ENCODE measurements around the gene PRSS38.

PRSS38 gene

DNA sequence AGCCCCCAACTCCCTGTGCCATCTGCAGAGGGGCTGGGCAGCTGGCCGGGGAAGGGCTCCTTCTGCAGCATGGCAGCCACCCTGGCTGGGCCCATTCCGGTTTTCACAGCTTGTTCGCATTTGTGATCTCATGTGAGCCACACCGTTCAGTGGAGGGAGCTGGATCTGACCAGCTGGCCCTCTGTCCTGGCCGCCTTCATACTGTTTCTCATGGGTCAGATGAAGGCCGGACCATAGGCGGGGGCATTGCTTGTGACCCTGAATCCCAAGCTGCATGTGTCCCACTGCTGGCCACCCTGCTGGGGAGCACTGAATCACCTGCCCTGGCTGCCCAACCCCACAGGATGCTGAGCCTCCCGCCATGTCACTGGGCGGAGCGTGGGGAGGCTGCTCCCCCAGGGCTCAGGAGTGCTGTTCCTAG, 36.4 kb upstream of the PRSS38 start:
- DNase-seq (ENCODE audit: low read depth), result no peak

DNA sequence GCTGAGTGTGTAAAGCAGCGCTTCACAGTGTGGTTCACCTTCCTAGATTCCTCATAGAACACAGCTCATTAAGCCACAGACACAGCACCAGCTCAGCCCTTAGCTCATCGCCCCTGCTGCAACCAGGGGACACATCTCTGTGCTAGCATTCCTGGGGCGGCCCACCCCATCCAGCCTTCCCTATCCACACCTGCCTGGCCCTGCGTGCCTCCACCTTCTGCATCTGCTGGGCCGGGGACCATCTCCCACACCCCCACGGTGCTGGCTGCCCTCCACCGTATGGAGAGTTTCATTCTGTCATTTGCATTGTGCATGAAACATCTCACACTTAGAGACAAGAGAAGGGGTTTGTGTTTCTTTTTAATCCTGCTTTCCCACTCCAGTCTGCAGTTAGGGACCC, 35.8 kb upstream of the PRSS38 start:
- no peak for DNase-seq (ENCODE audit: low read depth)

DNA sequence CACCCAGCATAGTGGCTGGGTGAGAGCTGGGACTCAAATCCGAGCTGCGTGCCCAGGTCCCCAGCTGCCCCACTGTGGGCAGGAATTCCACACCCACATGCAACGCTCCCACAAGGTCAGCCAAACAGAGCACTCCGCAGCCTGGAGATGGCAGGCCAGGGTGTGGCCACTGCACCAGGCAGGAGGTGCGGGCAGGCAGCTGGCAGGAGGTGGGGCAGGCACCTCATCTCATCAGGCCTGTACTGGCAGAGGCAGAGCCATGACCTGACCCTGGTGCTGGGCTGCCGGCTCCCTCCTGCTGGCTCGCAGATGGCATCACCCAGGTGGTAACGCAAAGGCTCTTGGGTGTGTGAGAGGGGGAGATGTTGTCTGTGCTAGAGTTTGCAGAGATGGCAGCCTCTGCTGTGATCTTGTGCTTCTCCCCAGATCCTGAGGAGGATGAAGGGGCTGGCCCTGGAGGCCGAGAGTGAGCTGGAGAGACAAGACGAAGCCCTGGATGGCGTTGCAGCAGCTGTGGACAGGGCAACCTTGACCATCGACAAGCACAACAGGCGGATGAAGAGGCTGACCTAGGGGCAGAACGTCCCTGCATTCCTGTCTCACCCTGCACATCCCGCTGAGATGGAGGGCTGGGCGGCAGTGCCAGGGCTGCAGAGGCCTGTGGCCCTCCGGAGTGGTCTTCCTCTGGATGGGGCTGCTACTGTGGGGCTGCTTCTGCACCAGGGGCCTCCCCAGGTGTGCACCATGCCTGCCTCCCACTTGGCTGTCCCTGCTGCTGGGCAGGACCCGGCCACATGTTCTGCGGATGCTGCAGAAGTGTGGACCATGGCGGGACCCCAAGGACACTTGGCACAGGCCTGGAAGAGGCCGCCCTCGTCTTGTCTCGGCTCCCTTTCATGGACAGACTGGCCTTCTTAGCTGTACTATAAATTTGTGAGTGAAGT, 35.1 kb upstream of the PRSS38 start:
- DNase-seq (ENCODE audit: low read depth), result no peak

GRCh38 chr1:227781314-227781930, 34.1 kb upstream of the PRSS38 start:
- no peak for DNase-seq (ENCODE audit: low read depth)

DNA sequence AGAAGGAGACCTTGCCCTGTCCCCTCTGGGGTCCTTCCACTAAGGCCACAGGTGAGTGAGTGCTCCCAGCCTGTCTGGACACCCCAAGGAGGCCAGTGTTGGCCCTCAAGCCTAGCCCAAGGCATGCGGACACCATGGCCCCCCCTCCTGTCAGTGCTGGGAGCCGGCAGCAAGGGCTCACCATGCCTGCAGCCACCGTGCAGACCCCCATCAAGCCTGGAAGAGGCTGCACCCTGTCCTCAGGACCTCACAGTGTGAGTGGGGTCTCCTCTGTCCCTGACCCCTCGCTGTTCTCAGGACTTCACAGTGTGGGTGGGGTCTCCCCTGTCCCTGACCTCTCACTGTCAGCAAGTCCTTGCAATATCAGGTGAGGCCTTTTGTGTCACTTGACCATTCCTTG, 33.2 kb upstream of the PRSS38 start:
- DNase-seq (ENCODE audit: low read depth), result no peak

DNA sequence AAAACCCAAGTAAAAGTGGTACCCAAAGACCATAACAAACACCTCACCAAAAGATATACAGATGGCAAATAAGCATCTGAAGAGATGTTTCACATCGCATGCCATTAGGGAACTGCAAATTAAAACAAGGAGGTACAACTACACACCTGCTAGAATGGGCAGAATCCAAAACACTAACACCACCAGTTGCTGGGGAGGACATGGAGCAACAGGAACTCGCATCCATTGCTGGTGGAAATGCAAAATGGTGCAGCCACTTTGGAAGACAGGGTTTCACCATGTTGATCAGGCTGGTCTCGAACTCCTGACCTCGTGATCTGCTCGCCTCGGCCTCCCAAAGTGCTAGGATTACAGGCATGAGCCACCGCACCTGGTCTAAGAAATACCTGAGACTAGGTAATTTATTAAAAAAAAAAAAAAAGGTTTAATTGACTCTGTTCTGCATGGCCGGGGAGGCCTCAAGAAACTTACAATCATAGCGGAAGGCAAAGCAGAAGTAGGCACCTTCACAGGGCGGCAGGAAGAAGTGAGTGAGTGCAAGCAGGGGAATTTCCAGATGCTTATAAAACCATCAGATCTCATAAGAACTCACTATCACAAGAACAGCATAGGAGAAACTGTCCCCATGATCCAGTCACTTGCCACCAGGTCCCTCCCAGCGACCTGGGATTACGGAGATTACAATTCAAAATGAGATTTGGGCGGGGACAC, 30.2 kb upstream of the PRSS38 start:
- no peak for DNase-seq (ENCODE audit: low read depth)

- DNase-seq (ENCODE audit: low read depth), result no peak
Observed at GRCh38 chr1:227785805-227786671, 29.4 kb upstream of the PRSS38 start.

DNA sequence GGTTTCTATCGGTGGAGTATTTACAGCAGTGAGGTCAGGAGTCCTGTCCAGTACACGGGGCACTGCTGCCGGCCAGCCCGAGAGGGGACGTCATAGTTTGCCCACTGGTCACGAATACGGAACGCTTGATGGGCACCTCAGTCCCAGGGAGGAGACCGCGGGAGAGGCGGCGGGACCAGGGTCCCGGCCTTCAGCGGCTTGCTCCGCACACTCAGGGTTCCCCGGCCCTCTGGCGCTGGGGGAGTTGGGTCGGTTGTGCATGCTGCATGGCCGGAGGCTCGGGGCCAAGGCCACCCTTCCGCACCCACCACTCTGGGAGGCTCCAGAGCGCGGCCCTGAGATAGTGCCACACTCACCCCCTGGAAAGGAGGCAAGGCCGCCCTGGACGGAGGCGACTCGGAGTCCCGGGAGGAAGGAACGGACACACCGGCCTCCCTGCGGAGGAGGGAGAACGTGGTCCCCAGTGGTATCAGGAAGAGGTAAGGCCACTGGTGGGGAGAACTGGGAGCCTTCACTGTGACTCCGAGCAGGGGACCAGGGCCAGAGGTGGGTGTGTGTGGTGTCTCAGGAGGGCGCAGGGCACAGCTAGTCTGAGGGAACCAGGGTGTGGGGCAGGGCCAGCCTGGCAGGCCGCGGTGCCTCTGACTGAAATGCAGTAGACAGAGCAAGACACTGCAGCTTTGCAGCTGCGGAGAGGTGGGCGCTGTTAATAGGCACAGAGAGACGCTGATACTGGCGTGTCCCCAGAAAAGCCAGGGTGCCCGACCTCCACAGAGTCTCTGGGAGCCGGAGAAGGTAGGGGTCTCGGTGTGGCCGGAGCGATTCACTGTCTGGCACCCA, 28.6 kb upstream of the PRSS38 start:
- DNase-seq (ENCODE audit: low read depth), result no peak

DNA sequence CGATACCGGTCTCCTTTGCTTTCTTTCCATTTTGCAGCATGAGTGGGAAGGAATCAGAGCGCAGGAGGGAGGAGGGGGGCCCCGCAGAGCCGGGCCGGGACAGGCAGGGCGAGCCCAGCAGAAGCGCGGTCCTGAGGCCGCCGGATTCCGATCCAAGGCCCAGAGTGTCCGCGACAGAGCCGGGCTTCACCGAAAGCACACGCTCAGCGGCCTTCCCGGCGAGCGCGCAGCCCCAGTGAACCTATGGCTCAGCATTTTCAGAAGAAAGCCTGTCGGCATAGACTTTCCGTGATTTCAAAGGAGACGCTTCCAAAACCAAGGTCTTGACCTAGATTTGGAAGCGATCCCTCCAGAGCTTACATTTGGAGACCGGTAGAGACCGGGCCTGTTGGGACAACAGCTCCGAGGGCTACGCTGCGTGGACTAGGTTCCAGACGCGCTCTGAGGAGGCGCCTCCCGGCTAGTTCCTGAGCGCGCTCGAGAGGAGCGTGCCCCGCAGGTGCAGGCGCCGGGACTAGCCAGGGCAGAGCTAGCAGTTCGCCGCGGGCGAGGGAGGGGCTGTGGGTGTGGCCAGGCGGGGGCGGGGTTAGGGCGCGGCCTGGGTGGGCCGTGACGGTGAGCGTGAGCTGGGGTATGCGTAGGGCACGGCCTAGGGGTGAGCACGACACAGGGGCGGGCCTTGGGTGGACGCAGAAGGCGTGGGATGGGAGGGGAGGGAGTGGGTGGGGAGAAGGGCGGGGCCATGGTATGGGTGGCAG, 27.8 kb upstream of the PRSS38 start:
- DNase-seq (ENCODE audit: low read depth), result peak; percentile 96

GRCh38 chr1:227788271-227789083, 27.0 kb upstream of the PRSS38 start:
- DNase-seq (ENCODE audit: low read depth), result no peak

DNA sequence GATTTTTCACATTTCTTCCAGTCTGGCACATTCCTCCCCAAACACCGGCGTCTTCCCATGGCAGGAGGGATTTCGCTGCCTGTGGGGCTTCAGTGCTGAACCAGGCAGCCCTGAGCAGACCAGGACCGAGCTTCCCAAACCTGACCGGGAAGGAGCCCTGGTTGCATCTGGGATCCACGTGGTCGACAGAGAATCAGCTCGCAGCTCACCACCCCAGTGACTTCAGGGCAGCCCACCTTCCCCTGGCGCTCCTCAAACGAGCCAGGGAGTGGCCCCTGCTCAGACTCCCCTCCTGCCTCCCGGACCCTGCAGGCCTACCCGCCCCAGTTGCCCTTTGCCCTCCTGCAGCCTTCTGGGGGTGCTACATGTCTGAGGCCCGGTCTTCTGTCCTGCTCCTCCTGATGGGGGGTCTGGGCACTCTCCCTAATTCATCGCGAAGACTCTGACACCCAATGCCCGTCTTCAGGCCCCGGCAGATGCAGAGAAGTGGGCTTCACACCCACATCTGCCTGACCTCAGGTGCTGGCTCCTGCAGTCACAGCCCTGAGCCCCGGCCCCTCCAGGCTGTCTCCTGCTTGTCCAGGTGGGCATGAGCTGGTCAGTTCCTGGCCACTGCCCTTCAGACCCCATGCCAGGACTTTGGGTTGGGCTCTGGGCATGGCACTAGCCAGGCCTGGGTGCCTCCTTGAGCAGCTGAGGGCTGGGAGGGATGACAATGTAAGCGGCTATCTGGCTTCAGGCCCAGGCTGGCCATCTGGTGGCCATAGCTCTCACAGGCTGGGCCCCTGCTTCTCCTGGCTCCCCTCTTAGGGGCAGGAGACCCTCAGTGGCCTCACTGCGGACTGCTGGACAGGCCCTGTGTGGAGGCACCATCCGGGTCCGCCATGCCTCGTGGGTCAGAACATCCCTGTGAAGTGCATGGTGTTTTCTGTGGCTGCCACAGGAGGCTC, 26.1 kb upstream of the PRSS38 start:
- no peak for DNase-seq (ENCODE audit: low read depth)

- no peak for DNase-seq (ENCODE audit: low read depth)
Observed at GRCh38 chr1:227790034-227790400, 25.5 kb upstream of the PRSS38 start.

- no peak for DNase-seq (ENCODE audit: low read depth)
Observed at GRCh38 chr1:227790868-227791267, 24.6 kb upstream of the PRSS38 start.

DNA sequence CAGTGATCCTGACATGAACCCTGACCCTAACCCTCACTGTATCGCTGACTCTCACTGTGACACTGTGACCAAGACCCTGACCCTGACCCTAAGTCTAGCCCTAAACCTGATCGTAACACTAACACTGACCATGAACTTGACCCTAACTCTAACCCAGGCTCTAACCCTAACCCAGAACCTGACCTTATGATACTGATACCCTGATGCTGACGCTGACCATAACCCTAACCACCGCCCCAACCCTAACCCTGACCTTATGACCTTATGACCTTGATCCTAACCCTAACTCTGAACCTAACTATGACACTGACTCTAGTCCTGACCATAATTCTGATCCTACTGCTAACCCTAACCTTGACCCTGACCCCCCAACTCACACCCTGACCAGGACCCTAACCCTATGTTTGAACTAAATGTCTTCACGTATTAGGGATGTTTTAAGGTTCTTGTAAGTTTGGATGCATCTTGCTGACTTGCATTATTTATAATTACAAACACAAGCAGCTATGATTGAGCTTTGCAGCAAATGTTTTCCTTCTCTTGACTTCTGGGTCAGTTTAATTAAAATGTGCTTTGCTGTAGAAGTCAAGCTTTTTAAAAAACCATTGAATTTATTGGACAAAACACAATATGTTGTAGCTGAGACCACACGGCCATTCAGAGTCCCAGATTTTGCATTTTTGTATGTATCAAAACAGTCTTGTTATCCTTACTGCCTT, 23.9 kb upstream of the PRSS38 start:
- DNase-seq (ENCODE audit: low read depth), result no peak

DNA sequence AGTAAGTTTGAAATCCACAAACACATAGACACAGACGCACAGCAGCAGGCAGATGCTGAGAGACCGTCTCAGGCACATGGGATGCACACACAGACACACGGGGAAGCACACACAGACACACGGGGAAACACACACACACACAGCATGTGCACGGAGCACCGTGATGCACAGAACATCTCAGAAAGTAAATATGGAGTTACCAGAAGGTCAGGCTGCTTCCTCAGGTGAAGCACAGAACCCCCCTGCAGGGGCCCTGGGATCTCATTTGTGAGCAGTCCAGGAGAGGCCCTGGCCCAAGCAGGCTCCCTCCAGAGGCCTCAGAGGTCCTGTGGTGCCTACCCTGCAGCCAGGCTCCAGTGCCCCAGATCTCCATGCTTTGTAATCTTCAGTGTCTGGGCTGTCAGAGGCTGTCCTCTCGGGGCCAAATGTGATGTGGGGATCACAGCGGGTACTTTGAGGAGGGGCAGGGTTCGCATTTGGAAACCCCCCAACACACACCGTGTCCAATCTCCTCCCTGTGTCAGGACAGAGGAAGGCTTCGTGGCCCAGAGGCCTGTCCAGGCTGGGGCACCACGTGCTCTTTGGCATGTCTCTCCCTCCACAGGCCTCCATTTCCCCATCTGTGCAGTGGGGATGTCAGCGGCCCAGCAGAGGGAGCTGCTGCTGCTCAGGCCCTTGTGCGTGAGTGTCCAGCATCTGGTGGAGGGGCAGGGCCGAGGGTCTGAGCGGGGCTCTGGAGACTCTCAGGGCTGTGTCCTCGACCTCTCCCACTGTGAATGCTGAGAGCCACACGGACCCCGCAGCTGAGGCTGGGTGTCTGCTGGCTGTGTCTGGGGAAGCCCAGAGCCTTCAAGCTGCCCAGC, 23.0 kb upstream of the PRSS38 start:
- no peak for DNase-seq (ENCODE audit: low read depth)

- DNase-seq (ENCODE audit: low read depth), result no peak
Observed at GRCh38 chr1:227793079-227793947, 22.2 kb upstream of the PRSS38 start.
